Measurements from ENCODE around the gene INO80.

GRCh38 chr15:41061667-41062066, 54.4 kb downstream of the INO80 start:
- TF ChIP-seq POLR2A (IDR thresholded peaks at IDR 0.05; ENCODE audit: low read depth, low read length) (no peak), TAF1 (IDR thresholded peaks at IDR 0.05; ENCODE audit: borderline replicate concordance, low read depth, low read length) (no peak), POLR2AphosphoS5 (IDR thresholded peaks at IDR 0.05; ENCODE audit: low read depth, low read length) (no peak)
